Spleen (tissue), 11 donors: Measurements from ENCODE around the gene PAWR. TPM values are rescaled to one million over a fixed set of nuclear protein-coding genes. Genes with fewer than 3 reads are reported as not detected.

ENCODE experiments used
- DNase-seq: peaks from one replicate; pipeline ENCODE4 v3.0.0-alpha.2; 2020
- H3K27ac ChIP-seq, 8 donors: fragments of 200-600 bp; sonication (generic) in 7 of 8; 1 replicate in 4 of 8; 2 replicates in 4 of 8; pipeline versions ENCODE4 v1.5.0 to v1.8.0; 2016 to 2021; ENCODE audit warnings: inconsistent platforms in 4 of 8, mild to moderate bottlenecking in 4 of 8, moderate library complexity in 1 of 8
- H3K27me3 ChIP-seq, 7 donors: fragments of 200-600 bp; sonication (generic) in 6 of 7; replicated peaks in 1 of 7; 1 replicate in 4 of 7; 2 replicates in 3 of 7; pipeline versions ENCODE4 v1.5.0 to v1.8.0; 2016 to 2021; ENCODE audit warnings: inconsistent platforms in 3 of 7, mild to moderate bottlenecking in 1 of 7
- H3K36me3 ChIP-seq, 6 donors: fragments of 200-600 bp; sonication (generic) in 5 of 6; 1 replicate in 4 of 6; 2 replicates in 2 of 6; pipeline versions ENCODE4 v1.5.0 to v1.8.0; 2016 to 2021; ENCODE audit warnings: inconsistent platforms in 2 of 6
- H3K4me1 ChIP-seq, 6 donors: fragments of 200-600 bp; sonication (generic) in 5 of 6; 1 replicate in 3 of 6; 2 replicates in 3 of 6; pipeline versions ENCODE4 v1.5.0 to v1.8.0; 2016 to 2021; ENCODE audit warnings: inconsistent platforms in 3 of 6
- H3K4me3 ChIP-seq, 8 donors: fragments of 200-600 bp; sonication (generic) in 7 of 8; 1 replicate in 4 of 8; 2 replicates in 4 of 8; pipeline versions ENCODE4 v1.5.0 to v1.8.0; 2016 to 2021; ENCODE audit warnings: inconsistent platforms in 4 of 8, mild to moderate bottlenecking in 4 of 8, moderate library complexity in 2 of 8
- H3K9me3 ChIP-seq, 8 donors: fragments of 200-600 bp; sonication (generic) in 7 of 8; 1 replicate in 4 of 8; 2 replicates in 4 of 8; pipeline versions ENCODE4 v1.5.0 to v1.8.0; 2016 to 2021; ENCODE audit warnings: inconsistent platforms in 4 of 8
- POLR2A ChIP-seq, 3 donors: fragments of 450-650 bp; IDR thresholded peaks; one replicate each; pipeline ENCODE4 v1.5.1; 2017; ENCODE audit warnings: antibody characterized with exemption in 3 of 3, mild to moderate bottlenecking in 1 of 3
- POLR2AphosphoS5 ChIP-seq, 3 donors: sonication (generic); formaldehyde crosslinking; IDR thresholded peaks; one replicate each; pipeline ENCODE4 v1.5.1; 2017; ENCODE audit warnings: antibody characterized with exemption in 3 of 3
- WGBS, 5 donors: extraction: QIAGEN DNeasy Blood & Tissue Kit in 3 of 5; methylation state at CpG; one replicate each; pipeline versions ENCODE4 v1.1.5 to v1.1.7; 2013 to 2018; 5-methylcytosine and 5-hydroxymethylcytosine counted together
- intact Hi-C: fragments of 100-400 bp; cut with DNase I; formaldehyde crosslinking; loops from one replicate; pipeline ENCODE4 v1.15.0; 2023; ENCODE audit warnings: low total_unique reads
- polyA plus RNA-seq, 3 donors: library from polyadenylated mRNA; stranded (reverse); fragments of 200-250 nt; gene quantifications; one replicate each; pipeline ENCODE4 v1.2.1, GENCODE V29; 2013
- total RNA-seq, 7 donors: library from RNA; depleted of rRNA in 3 of 7; stranded (reverse); fragments of >200 nt in 3 of 7; fragmentation: NEBNext Ultra II Directional in 4 of 7; extraction: Animal tissue kit (Norgen Biotek cat#: 25700) in 4 of 7; gene quantifications; one replicate each; pipeline versions ENCODE4 v1.1.0 to v1.2.1, GENCODE V29; 2016 to 2021
- TF ChIP-seq, protein P1 (sequence below), 11 experiments: fragments of 200-600 bp in 7 of 11; fragments of 450-650 bp in 4 of 11; sonication (generic) in 4 of 11; IDR thresholded peaks in 8 of 11; conservative IDR thresholded peaks in 3 of 11; 1 replicate in 7 of 11; 2 replicates in 4 of 11; pipeline versions ENCODE4 v1.4.0 to v1.8.0; 2016 to 2021; ENCODE audit warnings: antibody characterized with exemption in 11 of 11, inconsistent platforms in 4 of 11, mild to moderate bottlenecking in 1 of 11
- donor health status: healthy with polysubstance abuse.
- donor health status: DM: no; HTN: no; CAD: no; lungs with moderate emphysema.
- donor health status: DM: no; HTN: no; CAD: no.
- donor health status: Bipolar disorder and iron deficiency.
- donor health status: healthy.
- donor health status: DM: no; HTN: no; CAD: no.
- donor health status: DM: yes; HTN: yes; CAD: no.

The PAWR gene
- total and polyA plus RNA-seq, 10 donors, result 16.1 to 38.0 (median 30.3) TPM

DNA sequence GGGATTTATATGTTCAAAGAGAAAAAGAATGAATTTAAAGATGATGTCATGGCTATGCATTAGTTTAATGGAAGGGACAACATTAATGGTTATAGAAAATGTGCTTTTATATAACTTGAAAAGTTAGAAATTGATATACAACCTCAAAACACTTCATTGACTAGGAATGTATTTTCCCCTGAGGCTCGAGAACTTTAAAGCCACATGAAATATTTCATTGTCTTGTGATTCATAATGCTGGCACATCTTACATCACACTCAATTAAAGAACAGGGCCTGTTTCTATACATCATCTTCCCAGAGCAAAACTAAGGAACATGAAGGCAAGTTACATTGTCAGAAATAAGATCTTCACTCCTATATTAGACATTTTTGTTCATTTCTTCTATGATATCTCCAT, 35.2 kb upstream of the PAWR start:
- DNase-seq, result no peak
- Histone ChIP-seq H3K27ac (no peak overlapping the region), H3K36me3 (no peaks in the 10 kb centered on the region), H3K9me3 (no peaks in the 10 kb centered on the region), H3K4me3 (no peak overlapping the region), H3K4me1 (no peaks in the 10 kb centered on the region), H3K27me3 (no peaks in the 10 kb centered on the region)
- TF ChIP-seq POLR2AphosphoS5 (IDR thresholded peaks at IDR 0.05) (no peak), POLR2A (IDR thresholded peaks at IDR 0.05) (no peak)
- TF ChIP-seq, protein P1, sequence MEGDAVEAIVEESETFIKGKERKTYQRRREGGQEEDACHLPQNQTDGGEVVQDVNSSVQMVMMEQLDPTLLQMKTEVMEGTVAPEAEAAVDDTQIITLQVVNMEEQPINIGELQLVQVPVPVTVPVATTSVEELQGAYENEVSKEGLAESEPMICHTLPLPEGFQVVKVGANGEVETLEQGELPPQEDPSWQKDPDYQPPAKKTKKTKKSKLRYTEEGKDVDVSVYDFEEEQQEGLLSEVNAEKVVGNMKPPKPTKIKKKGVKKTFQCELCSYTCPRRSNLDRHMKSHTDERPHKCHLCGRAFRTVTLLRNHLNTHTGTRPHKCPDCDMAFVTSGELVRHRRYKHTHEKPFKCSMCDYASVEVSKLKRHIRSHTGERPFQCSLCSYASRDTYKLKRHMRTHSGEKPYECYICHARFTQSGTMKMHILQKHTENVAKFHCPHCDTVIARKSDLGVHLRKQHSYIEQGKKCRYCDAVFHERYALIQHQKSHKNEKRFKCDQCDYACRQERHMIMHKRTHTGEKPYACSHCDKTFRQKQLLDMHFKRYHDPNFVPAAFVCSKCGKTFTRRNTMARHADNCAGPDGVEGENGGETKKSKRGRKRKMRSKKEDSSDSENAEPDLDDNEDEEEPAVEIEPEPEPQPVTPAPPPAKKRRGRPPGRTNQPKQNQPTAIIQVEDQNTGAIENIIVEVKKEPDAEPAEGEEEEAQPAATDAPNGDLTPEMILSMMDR (IDR thresholded peaks at IDR 0.05 in 8 of 11, conservative IDR thresholded peaks at IDR 0.05 in 3 of 11), result no peak
- intact Hi-C loops, result no loop called here
- WGBS, 5 donors, result 83 to 98% (median 89%) methylated on average over 1 of the region's 1 CpG

DNA sequence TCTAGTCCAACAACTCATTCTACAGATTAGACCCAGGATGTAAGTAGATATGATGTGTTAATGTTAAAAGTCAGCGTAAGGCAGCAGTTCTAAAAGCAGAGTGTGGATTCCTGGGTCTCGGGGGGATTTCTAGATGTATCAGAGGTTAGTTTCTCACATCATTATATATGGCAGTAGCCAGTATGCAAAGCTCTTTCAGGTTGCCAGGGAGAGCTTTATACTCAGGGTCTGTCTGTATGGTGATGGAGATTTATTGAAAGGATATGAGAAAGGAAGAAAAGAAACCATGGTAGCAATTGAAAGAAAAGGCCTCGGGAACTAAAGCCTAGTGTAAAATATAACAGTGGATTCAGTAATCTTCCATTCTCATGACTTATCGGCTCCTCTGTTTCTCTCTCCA, 26.2 kb upstream of the PAWR start:
- H3K4me3 ChIP-seq, result no peak overlapping the region
- DNase-seq, result no peak
- H3K36me3 ChIP-seq, result no peaks in the 10 kb centered on the region
- H3K27me3 ChIP-seq, result no peaks in the 10 kb centered on the region
- intact Hi-C loops, result no loop called here
- TF ChIP-seq POLR2AphosphoS5 (IDR thresholded peaks at IDR 0.05) (no peak), POLR2A (IDR thresholded peaks at IDR 0.05) (no peak)
- TF ChIP-seq, protein P1 (IDR thresholded peaks at IDR 0.05 in 8 of 11, conservative IDR thresholded peaks at IDR 0.05 in 3 of 11), result no peak
- no peaks in the 10 kb centered on the region for H3K4me1 ChIP-seq
- no peak overlapping the region for H3K27ac ChIP-seq
- WGBS, 5 donors, result 91 to 95% (median 94%) methylated on average over 4 of the region's 4 CpGs
- no peaks in the 10 kb centered on the region for H3K9me3 ChIP-seq

DNA sequence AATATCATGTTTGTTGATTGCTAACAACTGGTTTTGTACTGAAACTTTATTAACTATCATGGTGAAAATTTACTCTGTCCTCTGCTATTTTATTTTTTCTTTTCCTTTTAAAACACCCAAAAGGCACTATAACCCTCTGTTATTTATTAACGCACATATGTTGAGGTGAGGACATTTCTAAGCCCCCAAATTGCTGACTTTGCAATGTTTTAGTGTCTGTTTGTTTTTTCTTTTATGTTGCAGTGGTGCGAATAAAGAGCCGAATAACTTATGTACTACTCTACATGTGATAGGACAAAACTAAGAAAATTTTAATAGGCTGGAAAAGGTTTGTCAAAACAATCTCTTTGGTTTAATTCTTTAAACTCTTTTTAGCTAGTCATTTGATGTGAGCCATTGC, 24.5 kb upstream of the PAWR start:
- Histone ChIP-seq H3K4me3 (no peak overlapping the region), H3K36me3 (no peaks in the 10 kb centered on the region), H3K27ac (no peak overlapping the region), H3K4me1 (no peaks in the 10 kb centered on the region), H3K9me3 (peaks cover 0 to 6% (median 0%) of the 10 kb centered on the region in 8 donors), H3K27me3 (peaks cover 0 to 10% (median 0%) of the 10 kb centered on the region in 7 donors)
- intact Hi-C loops, result no loop called here
- no peak for DNase-seq
- 93 to 97% (median 96%) methylated on average over 3 of the region's 3 CpGs for WGBS, 5 donors
- TF ChIP-seq, protein P1 (IDR thresholded peaks at IDR 0.05 in 8 of 11, conservative IDR thresholded peaks at IDR 0.05 in 3 of 11), result no peak
- TF ChIP-seq POLR2AphosphoS5 (IDR thresholded peaks at IDR 0.05) (no peak), POLR2A (IDR thresholded peaks at IDR 0.05) (no peak)

DNA sequence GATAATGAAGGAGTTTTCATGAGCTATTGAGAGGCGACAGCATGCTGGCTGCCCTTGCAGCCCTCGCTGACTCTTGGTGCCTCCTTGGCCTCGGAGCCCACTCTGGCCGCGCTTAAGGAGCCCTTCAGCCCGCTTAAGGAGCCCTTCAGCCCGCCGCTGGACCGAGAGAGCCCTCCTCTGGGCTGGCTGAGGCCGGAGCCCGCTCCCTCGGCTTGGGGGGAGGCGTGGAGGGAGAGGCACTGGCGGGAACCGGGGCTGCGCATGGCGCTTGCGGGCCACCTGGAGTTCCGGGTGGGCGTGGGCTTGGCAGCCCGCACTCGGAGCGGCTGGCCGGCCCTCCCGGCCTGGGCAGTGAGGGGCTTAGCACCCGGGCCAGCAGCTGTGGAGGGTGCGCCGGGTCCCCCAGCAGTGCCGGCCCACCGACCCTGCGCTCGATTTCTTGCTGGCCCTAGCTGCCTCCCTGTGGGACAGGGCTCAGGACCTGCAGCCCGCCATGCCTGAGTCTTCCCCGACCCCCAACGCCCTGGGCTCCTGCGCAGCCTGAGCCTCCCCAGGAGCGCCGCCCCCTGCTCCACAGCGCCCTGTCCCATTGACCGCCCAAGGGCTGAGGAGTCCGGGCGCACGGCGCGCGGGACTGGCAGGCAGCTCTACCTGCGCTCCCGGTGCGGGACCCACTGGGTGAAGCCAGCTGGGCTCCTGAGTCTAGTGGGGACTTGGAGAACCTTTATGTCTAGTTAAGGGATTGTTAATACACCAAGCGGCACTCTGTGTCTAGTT, 20.1 kb upstream of the PAWR start:
- TF ChIP-seq POLR2A (IDR thresholded peaks at IDR 0.05) (no peak), POLR2AphosphoS5 (IDR thresholded peaks at IDR 0.05) (no peak)
- TF ChIP-seq, protein P1 (IDR thresholded peaks at IDR 0.05 in 8 of 11, conservative IDR thresholded peaks at IDR 0.05 in 3 of 11), result no peak
- H3K27ac ChIP-seq, result no peak overlapping the region
- no peak overlapping the region for H3K4me3 ChIP-seq
- WGBS, 5 donors, result 66 to 89% (median 82%) methylated on average over 13 to 50 of the region's 50 CpGs
- DNase-seq, result peak; percentile 69
- H3K36me3 ChIP-seq, result no peaks in the 10 kb centered on the region
- peaks cover 0 to 11% (median 0%) of the 10 kb centered on the region in 7 donors for H3K27me3 ChIP-seq
- no peaks in the 10 kb centered on the region for H3K4me1 ChIP-seq
- peaks cover 0 to 6% (median 0%) of the 10 kb centered on the region in 8 donors for H3K9me3 ChIP-seq
- intact Hi-C loops, result no loop called here
